Effector memory CD4-positive, alpha-beta T cell (primary cell): ENCODE results near the gene ZNF598.
"Not testable (repeated sequence)": the region's sequence is repeated elsewhere in the genome, so short reads cannot be mapped to it uniquely, and the experiment has no call there.

ENCODE experiments used
- DNase-seq, 3 donors: peaks; one replicate each; pipeline ENCODE4 v3.0.0-alpha.2; 2020
- H3K27ac ChIP-seq: 2 replicates; pipeline ENCODE4 v1.7.0; 2013; ENCODE audit warnings: mild to moderate bottlenecking, low read length, moderate library complexity; ENCODE audit not compliant: insufficient read depth, poor library complexity, severe bottlenecking
- H3K27me3 ChIP-seq: replicated peaks from 2 replicates; pipeline ENCODE4 v1.7.0; 2013; ENCODE audit warnings: mild to moderate bottlenecking, low read length; ENCODE audit not compliant: insufficient read depth, control insufficient read depth, poor library complexity, severe bottlenecking
- H3K36me3 ChIP-seq: 2 replicates; pipeline ENCODE4 v1.7.0; 2013; ENCODE audit warnings: mild to moderate bottlenecking, low read length, moderate library complexity; ENCODE audit not compliant: control insufficient read depth, insufficient read depth
- H3K4me1 ChIP-seq: 2 replicates; pipeline ENCODE4 v1.7.0; 2013; ENCODE audit warnings: low read length, mild to moderate bottlenecking; ENCODE audit not compliant: control insufficient read depth, insufficient read depth, poor library complexity, severe bottlenecking
- H3K4me3 ChIP-seq: 2 replicates; pipeline ENCODE4 v1.7.0; 2013; ENCODE audit warnings: low read length, low read depth, mild to moderate bottlenecking; ENCODE audit not compliant: insufficient read depth, poor library complexity, severe bottlenecking
- H3K9me3 ChIP-seq: 2 replicates; pipeline ENCODE4 v1.7.0; 2013; ENCODE audit warnings: mild to moderate bottlenecking, low read length, moderate library complexity; ENCODE audit not compliant: control insufficient read depth

Gene ZNF598

DNA sequence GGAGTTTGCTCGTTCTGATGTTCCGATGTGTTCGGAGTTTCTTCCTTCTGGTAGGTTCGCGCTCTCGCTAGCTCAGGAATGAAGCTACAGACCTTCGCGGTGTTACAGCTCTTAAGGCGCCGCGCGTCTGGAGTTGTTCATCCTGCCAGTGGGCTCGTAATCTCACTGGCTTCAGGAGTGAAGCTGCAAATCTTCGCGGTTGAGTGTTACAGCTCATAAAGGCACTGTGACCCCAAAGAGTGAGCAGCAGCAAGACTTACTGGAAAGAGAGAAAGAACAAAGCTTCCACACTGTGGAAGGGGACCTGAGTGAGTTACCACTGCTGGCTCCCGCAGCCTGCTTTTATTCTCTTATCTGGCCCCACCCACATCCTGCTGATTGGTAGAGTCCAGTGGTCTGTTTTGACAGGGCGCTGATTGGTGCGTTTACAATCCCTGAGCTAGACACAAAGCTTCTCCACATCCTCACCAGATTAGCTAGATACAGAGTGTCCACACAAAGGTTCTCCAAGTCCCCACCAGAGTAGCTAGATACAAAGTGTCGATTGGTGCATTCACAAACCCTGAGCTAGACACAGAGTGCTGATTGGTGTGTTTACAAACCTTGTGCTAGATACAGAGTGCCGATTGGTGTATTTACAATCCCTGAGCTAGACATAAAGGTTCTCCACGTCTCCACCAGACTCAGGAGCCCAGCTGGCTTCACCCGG is 52.0 kb downstream of the ZNF598 start:
- H3K27ac ChIP-seq, H3K4me3 ChIP-seq, DNase-seq, H3K36me3 ChIP-seq, H3K27me3 ChIP-seq, H3K9me3 ChIP-seq: not testable (repeated sequence)
- peaks cover 26% of the 10 kb centered on the region for H3K4me1 ChIP-seq

GRCh38 chr16:1953734-1954133 is 55.9 kb downstream of the ZNF598 start:
- DNase-seq = no peak
- Histone ChIP-seq H3K27me3 (no peaks in the 10 kb centered on the region), H3K36me3 (no peaks in the 10 kb centered on the region), H3K4me1 (peaks cover under 1% of the 10 kb centered on the region), H3K4me3 (no peak overlapping the region), H3K27ac (no peak overlapping the region), H3K9me3 (no peaks in the 10 kb centered on the region)

GRCh38 chr16:1950559-1950958 is 59.1 kb downstream of the ZNF598 start:
- DNase-seq = no peak
- Histone ChIP-seq H3K4me1 (no peaks in the 10 kb centered on the region), H3K36me3 (no peaks in the 10 kb centered on the region), H3K27ac (no peak overlapping the region), H3K27me3 (no peaks in the 10 kb centered on the region), H3K9me3 (no peaks in the 10 kb centered on the region), H3K4me3 (no peak overlapping the region)

GRCh38 chr16:1950047-1950446 is 59.6 kb downstream of the ZNF598 start:
- Histone ChIP-seq H3K36me3 (no peaks in the 10 kb centered on the region), H3K27me3 (no peaks in the 10 kb centered on the region), H3K9me3 (no peaks in the 10 kb centered on the region), H3K4me1 (no peaks in the 10 kb centered on the region), H3K4me3 (no peak overlapping the region), H3K27ac (no peak overlapping the region)
- no peak for DNase-seq

- H3K27me3 ChIP-seq = no peaks in the 10 kb centered on the region
Measured at GRCh38 chr16:1949507-1949906, 60.1 kb downstream of the ZNF598 start.

More at GRCh38 chr16:1949507-1949906, 60.1 kb downstream of the ZNF598 start:
- no peaks in the 10 kb centered on the region for H3K36me3 ChIP-seq
- H3K27ac ChIP-seq = no peak overlapping the region
- H3K4me1 ChIP-seq = no peaks in the 10 kb centered on the region
- no peaks in the 10 kb centered on the region for H3K9me3 ChIP-seq
- no peak for DNase-seq
- no peak overlapping the region for H3K4me3 ChIP-seq
